Articular chondrocyte of knee joint (primary cell): Measurements from ENCODE around the gene FAM184A. TPM values are rescaled to one million over a fixed set of nuclear protein-coding genes. Genes with fewer than 3 reads are reported as not detected.
A peak's percentile ranks its signal among the peaks of the same experiment; 100 is the strongest.

Experiments used
- small RNA-seq: library from RNA; depleted of rRNA; stranded (forward); fragments of <200 nt; gene quantifications from one replicate; pipeline ENCODE3, GENCODE V24; 2012
- total RNA-seq: library from RNA; depleted of rRNA; stranded (reverse); fragments of >200 nt; gene quantifications from 2 replicates; pipeline ENCODE4 v1.2.3, GENCODE V29; 2012

The FAM184A gene, protein sequence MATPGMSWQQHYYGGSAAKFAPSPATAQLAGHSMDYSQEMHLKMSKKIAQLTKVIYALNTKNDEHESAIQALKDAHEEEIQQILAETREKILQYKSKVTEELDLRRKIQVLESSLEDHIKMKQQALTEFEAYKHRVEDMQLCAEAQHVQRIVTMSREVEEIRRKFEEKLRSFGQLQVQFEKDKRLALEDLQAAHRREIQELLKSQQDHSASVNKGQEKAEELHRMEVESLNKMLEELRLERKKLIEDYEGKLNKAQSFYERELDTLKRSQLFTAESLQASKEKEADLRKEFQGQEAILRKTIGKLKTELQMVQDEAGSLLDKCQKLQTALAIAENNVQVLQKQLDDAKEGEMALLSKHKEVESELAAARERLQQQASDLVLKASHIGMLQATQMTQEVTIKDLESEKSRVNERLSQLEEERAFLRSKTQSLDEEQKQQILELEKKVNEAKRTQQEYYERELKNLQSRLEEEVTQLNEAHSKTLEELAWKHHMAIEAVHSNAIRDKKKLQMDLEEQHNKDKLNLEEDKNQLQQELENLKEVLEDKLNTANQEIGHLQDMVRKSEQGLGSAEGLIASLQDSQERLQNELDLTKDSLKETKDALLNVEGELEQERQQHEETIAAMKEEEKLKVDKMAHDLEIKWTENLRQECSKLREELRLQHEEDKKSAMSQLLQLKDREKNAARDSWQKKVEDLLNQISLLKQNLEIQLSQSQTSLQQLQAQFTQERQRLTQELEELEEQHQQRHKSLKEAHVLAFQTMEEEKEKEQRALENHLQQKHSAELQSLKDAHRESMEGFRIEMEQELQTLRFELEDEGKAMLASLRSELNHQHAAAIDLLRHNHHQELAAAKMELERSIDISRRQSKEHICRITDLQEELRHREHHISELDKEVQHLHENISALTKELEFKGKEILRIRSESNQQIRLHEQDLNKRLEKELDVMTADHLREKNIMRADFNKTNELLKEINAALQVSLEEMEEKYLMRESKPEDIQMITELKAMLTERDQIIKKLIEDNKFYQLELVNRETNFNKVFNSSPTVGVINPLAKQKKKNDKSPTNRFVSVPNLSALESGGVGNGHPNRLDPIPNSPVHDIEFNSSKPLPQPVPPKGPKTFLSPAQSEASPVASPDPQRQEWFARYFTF
- 0.65 and 1.8 TPM in 2 replicates for total RNA-seq

DNA sequence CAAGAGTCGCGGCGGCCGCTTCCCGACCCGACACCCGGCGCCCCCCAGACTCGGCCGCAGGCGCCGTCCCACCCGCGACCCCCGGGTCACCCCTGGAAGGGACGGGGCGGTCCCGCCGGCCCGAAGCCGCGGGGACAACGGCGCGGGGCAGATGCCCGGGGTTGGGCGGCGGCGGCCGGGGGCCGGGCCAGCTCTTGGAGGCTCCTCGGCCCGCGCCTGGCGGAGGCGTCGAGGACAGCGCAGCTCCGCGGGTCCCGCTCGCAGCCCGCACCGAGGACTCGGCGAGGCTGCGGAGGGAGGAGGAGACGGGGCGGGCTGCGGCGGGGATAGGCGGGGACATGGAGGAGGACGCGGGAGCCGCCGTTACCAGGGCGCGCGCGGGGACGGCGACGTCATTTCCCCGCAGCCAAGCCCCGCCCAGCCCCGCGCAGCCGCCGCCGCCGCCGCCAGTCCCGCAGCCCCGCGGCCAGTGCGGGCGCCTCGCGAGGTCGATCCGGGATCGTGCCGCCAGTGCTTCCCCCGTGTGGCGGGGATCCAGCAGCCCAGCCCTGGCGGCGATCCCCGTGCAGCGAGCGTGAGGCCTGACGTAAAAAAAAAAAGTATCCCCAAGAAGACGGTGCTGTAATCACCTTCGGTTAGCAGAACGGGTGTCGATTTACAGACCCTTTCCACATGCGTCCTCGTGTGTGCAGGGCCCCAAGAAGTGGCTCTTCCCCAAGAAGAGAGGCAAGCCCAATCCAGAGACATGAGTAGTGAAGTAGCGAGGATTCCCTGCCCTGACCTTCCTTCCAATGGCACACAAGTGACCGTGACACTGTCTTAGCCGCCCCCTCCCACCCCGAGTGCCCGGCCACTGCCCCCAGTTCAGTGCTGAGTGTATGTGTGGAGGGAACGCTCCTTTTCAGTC is at the start of gene FAM184A:
Gene FAM184A (minus strand): TSS at position 289 of the 907 bp plus-strand sequence. CDS start 365 bp downstream, outside the sequence.

DNA sequence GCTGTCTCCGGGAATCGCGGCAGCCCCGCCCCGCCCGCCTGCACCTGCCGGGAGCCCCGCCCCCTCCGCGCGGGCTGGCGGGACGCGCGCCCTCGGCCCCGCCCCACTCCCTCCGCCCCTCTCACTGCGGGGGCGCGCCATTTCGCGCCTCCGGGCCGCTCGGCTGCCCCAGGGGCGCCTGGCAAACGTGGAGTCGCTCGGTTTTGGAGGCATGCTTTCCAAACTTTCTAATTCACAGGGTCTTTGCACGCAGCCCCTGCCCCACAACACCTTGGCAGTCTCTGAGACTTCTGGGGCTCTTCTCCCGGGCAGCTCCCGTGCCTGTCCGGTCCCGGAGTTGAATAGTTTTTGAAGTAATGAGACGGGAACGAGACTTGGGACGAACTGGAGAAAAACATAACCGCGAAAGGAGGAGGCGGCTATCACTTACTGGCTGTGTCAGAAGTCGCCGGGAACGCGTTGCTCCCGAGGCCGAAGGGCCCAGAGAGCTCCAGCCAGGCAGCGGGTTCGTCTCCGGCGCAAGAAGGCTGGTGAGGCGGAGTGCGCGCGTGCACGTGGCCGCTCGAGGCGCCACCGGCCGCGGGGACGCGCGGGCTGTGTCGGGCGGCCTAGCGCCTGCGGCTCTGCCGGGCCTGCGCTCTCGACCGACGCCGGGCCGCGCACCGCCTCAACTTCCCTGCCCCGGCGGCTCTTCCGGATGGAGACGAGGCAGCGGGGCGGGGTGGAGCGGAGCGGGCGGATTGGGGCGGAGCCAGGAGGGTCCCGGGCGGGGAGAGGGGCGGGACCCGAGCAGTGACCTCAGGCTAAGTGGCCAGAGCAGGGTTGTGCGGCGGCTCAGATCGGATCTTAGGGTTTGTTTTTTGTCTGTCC is 143.8 kb downstream of the FAM184A start, which contains the start of gene MCM9:
Gene MCM9 (minus strand): TSS at position 699 of the 870 bp plus-strand sequence. CDS start 3,436 bp downstream, outside the sequence.

Small RNA genes within 50 kb of the gene (small RNA-seq; reads per million reads assigned to genes)
- gene MIR548B (7.1 reads per million, percentile 92 among the genes with 10 or more reads in this experiment), gene RF00019 (not detected)

Other genes starting within 250 kb of the FAM184A start
- gene ASF1A, start 184.5 kb downstream of the FAM184A start, total RNA-seq: 20.3 and 20.9 TPM in 2 replicates
- 11.2 and 14.2 TPM in 2 replicates for gene MCM9, start 143.5 kb downstream of the FAM184A start, total RNA-seq